ENCODE data around the gene CDKL4.

- TF ChIP-seq, protein P1, sequence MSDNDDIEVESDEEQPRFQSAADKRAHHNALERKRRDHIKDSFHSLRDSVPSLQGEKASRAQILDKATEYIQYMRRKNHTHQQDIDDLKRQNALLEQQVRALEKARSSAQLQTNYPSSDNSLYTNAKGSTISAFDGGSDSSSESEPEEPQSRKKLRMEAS (IDR thresholded peaks at IDR 0.05) = no peak
- TF ChIP-seq CEBPB (IDR thresholded peaks at IDR 0.05) (no peak), REST (IDR thresholded peaks at IDR 0.05; ENCODE audit: low read depth) (no peak), EP300 (IDR thresholded peaks at IDR 0.05; ENCODE audit: borderline replicate concordance) (no peak), NFIC (IDR thresholded peaks at IDR 0.05) (no peak)
Observed at GRCh38 chr2:39256040-39256439, 12.3 kb upstream of the CDKL4 start.
